Endothelial cell of umbilical vein (primary cell): Measurements from ENCODE around the gene ATP13A2. TPM values are rescaled to one million over a fixed set of nuclear protein-coding genes. Genes with fewer than 3 reads are reported as not detected.

Source experiments
- BruUV-seq: library from RNA; stranded (reverse); fragments of 400-500 nt; replicated peaks from 2 replicates; lab custom pipeline; 2021; lab: Mats Ljungman, UMichigan
- CTCF ChIA-PET: fragments of 300-600, 350-600 bp; sonication (Branson Sonifier 250); formaldehyde crosslinking; loops from one replicate; lab custom pipeline; 2021; ENCODE audit warnings: antibody characterized with exemption, inconsistent platforms; lab: Charles Lee
- POLR2A ChIA-PET: fragments of 300-600, 350-600 bp; sonication (Branson Sonifier 250); formaldehyde crosslinking; loops from one replicate; lab custom pipeline; 2021; ENCODE audit warnings: antibody characterized with exemption, inconsistent platforms; lab: Charles Lee
- DNase-seq: peaks from one replicate; pipeline ENCODE4 v3.0.0-alpha.2; 2011; ENCODE audit warnings: low read depth, low spot score
- FAIRE-seq: peaks from 2 replicates; lab custom pipeline; 2011; peaks lifted over from hg19 to GRCh38; lab: Jason Lieb, UNC
- H2AFZ ChIP-seq: 2 replicates; pipeline ENCODE4 v1.6.0; 2012; ENCODE audit warnings: low read depth, low read length, control low read depth, inconsistent platforms
- H3K27ac ChIP-seq: 2 replicates; pipeline ENCODE4 v1.5.1; 2011; ENCODE audit warnings: low read depth, mild to moderate bottlenecking, control low read depth, low read length, moderate library complexity; ENCODE audit not compliant: insufficient read depth
- H3K27me3 ChIP-seq, 2 experiments: 2 replicates each; pipeline versions ENCODE4 v1.6.0 to v1.6.1; 2011; ENCODE audit warnings: low read length in 2 of 2, mixed read lengths in 1 of 2; ENCODE audit not compliant: control insufficient read depth in 2 of 2, insufficient read depth in 2 of 2
- H3K36me3 ChIP-seq, 2 experiments: 2 replicates in 1 of 2; 3 replicates in 1 of 2; pipeline ENCODE4 v1.5.1; 2011; ENCODE audit warnings: low read length in 2 of 2, mild to moderate bottlenecking in 1 of 2, moderate library complexity in 1 of 2; ENCODE audit not compliant: control insufficient read depth in 2 of 2, insufficient read depth in 2 of 2; ENCODE audit errors: extremely low read depth in 1 of 2
- H3K4me1 ChIP-seq: 3 replicates; pipeline ENCODE4 v1.5.1; 2011; ENCODE audit warnings: mild to moderate bottlenecking, low read length; ENCODE audit not compliant: control insufficient read depth, insufficient read depth; ENCODE audit errors: extremely low read depth
- H3K4me2 ChIP-seq: 2 replicates; pipeline ENCODE4 v1.6.1; 2011; ENCODE audit warnings: low read length, control low read depth, mixed read lengths; ENCODE audit not compliant: insufficient read depth
- H3K4me3 ChIP-seq, 3 experiments: fragments of 200-600 bp in 1 of 3; sonication (generic), shearing (Covaris generic) in 1 of 3; replicated peaks in 1 of 3; 2 replicates each; pipeline ENCODE4 v1.5.1; 2011 to 2016; ENCODE audit warnings: control low read depth in 3 of 3, low read length in 3 of 3, mild to moderate bottlenecking in 2 of 3, inconsistent platforms in 1 of 3, low read depth in 1 of 3, moderate library complexity in 1 of 3; ENCODE audit not compliant: insufficient read depth in 1 of 3
- H3K79me2 ChIP-seq: 2 replicates; pipeline ENCODE4 v1.6.0; 2012; ENCODE audit warnings: low read length, inconsistent platforms; ENCODE audit not compliant: control insufficient read depth, insufficient read depth
- H3K9ac ChIP-seq: replicated peaks from 2 replicates; pipeline ENCODE3; 2011; ENCODE audit warnings: low read length, control low read depth; ENCODE audit not compliant: insufficient read depth; ENCODE audit errors: extremely low read depth
- H3K9me1 ChIP-seq: replicated peaks from 3 replicates; pipeline ENCODE4 v1.6.0; 2011; ENCODE audit warnings: mild to moderate bottlenecking, low read length; ENCODE audit not compliant: control insufficient read depth, insufficient read depth; ENCODE audit errors: extremely low read depth
- H3K9me3 ChIP-seq: replicated peaks from 2 replicates; pipeline ENCODE4 v1.5.1; 2012; ENCODE audit warnings: low read length, inconsistent platforms; ENCODE audit not compliant: control insufficient read depth, insufficient read depth
- H4K20me1 ChIP-seq: replicated peaks from 2 replicates; pipeline ENCODE3; 2011; ENCODE audit warnings: mild to moderate bottlenecking, low read length; ENCODE audit not compliant: control insufficient read depth, insufficient read depth; ENCODE audit errors: extremely low read depth
- EZH2 ChIP-seq: IDR thresholded peaks from 2 replicates; pipeline ENCODE4 v1.6.1; 2012; ENCODE audit warnings: borderline replicate concordance, low read depth, mild to moderate bottlenecking, moderate library complexity, low read length, inconsistent platforms; ENCODE audit not compliant: severe bottlenecking
- FOS ChIP-seq: IDR thresholded peaks from 2 replicates; pipeline ENCODE4 v1.6.1; 2011; ENCODE audit warnings: mild to moderate bottlenecking, low read length, moderate library complexity, borderline replicate concordance; ENCODE audit not compliant: insufficient read depth
- GATA2 ChIP-seq: IDR thresholded peaks from 2 replicates; pipeline ENCODE4 v1.7.0; 2011; ENCODE audit warnings: low read depth, mild to moderate bottlenecking, moderate library complexity, mixed read lengths, low read length; ENCODE audit not compliant: insufficient read length, insufficient read depth
- MYC ChIP-seq: IDR thresholded peaks from one replicate; pipeline ENCODE4 v1.6.1; 2011; ENCODE audit warnings: mild to moderate bottlenecking, low read depth, low read length
- POLR2A ChIP-seq: IDR thresholded peaks from 2 replicates; pipeline ENCODE4 v1.6.1; 2012; ENCODE audit warnings: low read depth, mild to moderate bottlenecking, control low read depth, low read length
- dilution Hi-C: fragments of 300-500 bp; cut with MboI; formaldehyde crosslinking; loops from one replicate; pipeline ENCODE4 v1.15.0; 2019; ENCODE audit warnings: low sequenced_read_pairs; ENCODE audit not compliant: extremely low pct_ligation_motif_present
- intact Hi-C: fragments of 100-400 bp; cut with micrococcal nuclease; formaldehyde crosslinking; loops from one replicate; pipeline ENCODE4 v1.10.0; 2022
- polyA plus RNA-seq, 4 experiments: library from polyadenylated mRNA; depleted of rRNA in 3 of 4; stranded (reverse) in 3 of 4; unstranded in 1 of 4; fragments of >200 nt; gene quantifications; 2 replicates each; pipeline versions ENCODE4 v1.2.1 to v1.2.3, GENCODE V29; 2011 to 2012; ENCODE audit warnings: missing spikeins in 1 of 4
- total RNA-seq: library from RNA; stranded (reverse); gene quantifications from 2 replicates; pipeline ENCODE4 v1.2.3, GENCODE V29; 2021
- TF ChIP-seq, protein P1 (sequence below), 2 donors: IDR thresholded peaks; 1 replicate in 1 of 2; 2 replicates in 1 of 2; pipeline ENCODE4 v1.5.1; 2011; ENCODE audit warnings: low read length in 2 of 2, mild to moderate bottlenecking in 2 of 2, moderate library complexity in 2 of 2, control low read depth in 1 of 2, inconsistent platforms in 1 of 2, low read depth in 1 of 2; ENCODE audit not compliant: insufficient read depth in 1 of 2; ENCODE audit errors: extremely low read depth in 1 of 2
- TF ChIP-seq, protein P2 (sequence below): IDR thresholded peaks from 2 replicates; pipeline ENCODE4 v1.6.1; 2011; ENCODE audit not compliant: insufficient read depth, insufficient read length

The ATP13A2 gene
- total and polyA plus RNA-seq, 2 donors (not counting 3 experiments of a cell fraction or from before 2014, with no cell fraction given) = 44.9 to 60.6 TPM

DNA sequence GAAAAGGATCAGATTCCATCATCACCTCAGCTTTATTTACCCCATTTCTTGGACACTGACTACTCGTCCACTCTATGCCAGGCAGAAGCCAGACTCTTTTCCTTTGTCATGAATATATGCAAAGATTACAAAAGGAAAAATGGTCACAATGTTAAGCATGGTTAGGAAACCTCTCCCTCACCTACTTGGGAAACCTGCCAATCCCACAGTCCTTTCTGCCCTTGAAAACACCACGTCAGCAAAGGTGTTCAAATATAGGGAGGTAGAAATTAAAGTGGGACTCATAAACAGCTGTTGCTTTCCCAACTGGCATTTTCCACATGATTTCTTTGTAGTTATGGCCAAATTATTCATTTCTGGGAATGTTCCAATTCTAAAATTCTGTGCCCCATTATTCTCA is 16.2 kb upstream of the ATP13A2 start:
- no peak for TF ChIP-seq MYC
- no peak for TF ChIP-seq FOS
- no peak for TF ChIP-seq POLR2A
- TF ChIP-seq, protein P1, sequence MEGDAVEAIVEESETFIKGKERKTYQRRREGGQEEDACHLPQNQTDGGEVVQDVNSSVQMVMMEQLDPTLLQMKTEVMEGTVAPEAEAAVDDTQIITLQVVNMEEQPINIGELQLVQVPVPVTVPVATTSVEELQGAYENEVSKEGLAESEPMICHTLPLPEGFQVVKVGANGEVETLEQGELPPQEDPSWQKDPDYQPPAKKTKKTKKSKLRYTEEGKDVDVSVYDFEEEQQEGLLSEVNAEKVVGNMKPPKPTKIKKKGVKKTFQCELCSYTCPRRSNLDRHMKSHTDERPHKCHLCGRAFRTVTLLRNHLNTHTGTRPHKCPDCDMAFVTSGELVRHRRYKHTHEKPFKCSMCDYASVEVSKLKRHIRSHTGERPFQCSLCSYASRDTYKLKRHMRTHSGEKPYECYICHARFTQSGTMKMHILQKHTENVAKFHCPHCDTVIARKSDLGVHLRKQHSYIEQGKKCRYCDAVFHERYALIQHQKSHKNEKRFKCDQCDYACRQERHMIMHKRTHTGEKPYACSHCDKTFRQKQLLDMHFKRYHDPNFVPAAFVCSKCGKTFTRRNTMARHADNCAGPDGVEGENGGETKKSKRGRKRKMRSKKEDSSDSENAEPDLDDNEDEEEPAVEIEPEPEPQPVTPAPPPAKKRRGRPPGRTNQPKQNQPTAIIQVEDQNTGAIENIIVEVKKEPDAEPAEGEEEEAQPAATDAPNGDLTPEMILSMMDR (IDR thresholded peaks at IDR 0.05; ENCODE audit: extremely low read depth in 1 of 2, insufficient read depth in 1 of 2, low read depth in 1 of 2, low read length in 2 of 2) = no peak
- TF ChIP-seq GATA2 = no peak
- no peak for TF ChIP-seq EZH2
- TF ChIP-seq, protein P2, sequence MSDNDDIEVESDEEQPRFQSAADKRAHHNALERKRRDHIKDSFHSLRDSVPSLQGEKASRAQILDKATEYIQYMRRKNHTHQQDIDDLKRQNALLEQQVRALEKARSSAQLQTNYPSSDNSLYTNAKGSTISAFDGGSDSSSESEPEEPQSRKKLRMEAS = no peak
- BruUV-seq = no TSS peak
- no peaks in the 10 kb centered on the region for H3K9me3 ChIP-seq
- no peak for FAIRE-seq
- dilution Hi-C loops = no loop called here
- H3K27ac ChIP-seq = no peak overlapping the region
- no peak overlapping the region for H3K4me2 ChIP-seq
- H3K79me2 ChIP-seq = no peaks in the 10 kb centered on the region
- H3K36me3 ChIP-seq = peaks cover 21 to 28% of the 10 kb centered on the region in 2 experiments
- no peaks in the 10 kb centered on the region for H3K27me3 ChIP-seq
- no peaks in the 10 kb centered on the region for H3K4me1 ChIP-seq
- H3K9me1 ChIP-seq = no peaks in the 10 kb centered on the region
- no peak overlapping the region for H3K4me3 ChIP-seq
- intact Hi-C loops = no loop called here
- CTCF ChIA-PET = interaction anchor here (1.0 to 1.6 kb wide), 3 partner anchors 18 to 67 kb away, joined by 3 to 4 read pairs (median 4); no protein-coding TSS in a partner anchor
- no peak overlapping the region for H2AFZ ChIP-seq
- H4K20me1 ChIP-seq = no peaks in the 10 kb centered on the region
- DNase-seq = no peak
- POLR2A ChIA-PET = no interaction called here
- H3K9ac ChIP-seq = no peak overlapping the region
